Tibial artery (tissue), 4 donors: ENCODE results near the gene ENTREP3.

Experiments used
- DNase-seq, 2 donors: peaks; one replicate each; pipeline ENCODE4 v3.0.0-alpha.2; 2019
- H3K27ac ChIP-seq, 2 donors: fragments of 200-600 bp; sonication (generic) in 1 of 2; 1 replicate in 1 of 2; 2 replicates in 1 of 2; pipeline ENCODE4 v1.5.1; 2018 to 2019; ENCODE audit warnings: mild to moderate bottlenecking in 1 of 2
- H3K27me3 ChIP-seq, 2 donors: fragments of 200-600 bp; sonication (generic) in 1 of 2; one replicate each; pipeline versions ENCODE4 v1.5.1 to v1.6.0; 2016 to 2019
- H3K36me3 ChIP-seq, 3 donors: fragments of 200-600 bp; sonication (generic) in 2 of 3; one replicate each; pipeline ENCODE4 v1.5.1; 2016 to 2019; ENCODE audit warnings: mild to moderate bottlenecking in 2 of 3
- H3K4me1 ChIP-seq, 4 donors: fragments of 200-600 bp; sonication (generic) in 2 of 4; 1 replicate in 3 of 4; 2 replicates in 1 of 4; pipeline ENCODE4 v1.5.1; 2016 to 2019
- H3K4me3 ChIP-seq, 2 donors: fragments of 200-600 bp; sonication (generic) in 1 of 2; 1 replicate in 1 of 2; 2 replicates in 1 of 2; pipeline ENCODE4 v1.5.1; 2018 to 2019; ENCODE audit warnings: mild to moderate bottlenecking in 2 of 2
- H3K9me3 ChIP-seq, 3 donors: fragments of 200-600 bp; sonication (generic) in 1 of 3; one replicate each; pipeline ENCODE4 v1.5.1; 2016 to 2019
- CTCF ChIP-seq, 2 experiments: fragments of 200-600 bp in 1 of 2; fragments of 450-650 bp in 1 of 2; IDR thresholded peaks; one replicate each; pipeline ENCODE4 v1.5.1; 2017 to 2019; ENCODE audit warnings: antibody characterized with exemption in 2 of 2, mild to moderate bottlenecking in 1 of 2, moderate library complexity in 1 of 2
- intact Hi-C: fragments of 100-400 bp; cut with DNase I; formaldehyde crosslinking; loops from one replicate; pipeline ENCODE4 v1.15.0; 2023; ENCODE audit warnings: low total_unique reads

The ENTREP3 gene

GRCh38 chr1:155205969-155206593 is 49.2 kb downstream of the ENTREP3 start:
- H3K27ac ChIP-seq, result peak overlapping the region; percentile 98 to 99
- peaks cover 0 to 41% (median 31%) of the 10 kb centered on the region in 4 donors for H3K4me1 ChIP-seq
- no peaks in the 10 kb centered on the region for H3K27me3 ChIP-seq
- no peaks in the 10 kb centered on the region for H3K9me3 ChIP-seq
- intact Hi-C loops, result loop anchor here (5.0 kb wide), 1 partner anchor 36 kb away; a partner anchor contains a TSS
- no peak for TF ChIP-seq CTCF (IDR thresholded peaks at IDR 0.05)
- DNase-seq, result no peak
- no peak overlapping the region for H3K4me3 ChIP-seq
- peaks cover 0 to 16% (median 13%) of the 10 kb centered on the region in 3 donors for H3K36me3 ChIP-seq

- Histone ChIP-seq H3K27ac (no peak overlapping the region), H3K9me3 (no peaks in the 10 kb centered on the region), H3K4me1 (peaks cover 0 to 33% (median 30%) of the 10 kb centered on the region in 4 donors), H3K4me3 (no peak overlapping the region), H3K27me3 (no peaks in the 10 kb centered on the region), H3K36me3 (peaks cover 0 to 27% (median 23%) of the 10 kb centered on the region in 3 donors)
- TF ChIP-seq CTCF (IDR thresholded peaks at IDR 0.05), result no peak
- intact Hi-C loops, result loop anchor here (5.0 kb wide), 1 partner anchor 37 kb away; a partner anchor contains a TSS
- DNase-seq, result no peak
Observed at GRCh38 chr1:155205035-155205434, 50.2 kb downstream of the ENTREP3 start.

GRCh38 chr1:155202731-155203515 is 52.4 kb downstream of the ENTREP3 start:
- TF ChIP-seq CTCF (IDR thresholded peaks at IDR 0.05), result no peak
- H3K27me3 ChIP-seq, result no peaks in the 10 kb centered on the region
- H3K9me3 ChIP-seq, result no peaks in the 10 kb centered on the region
- H3K4me3 ChIP-seq, result no peak overlapping the region
- H3K36me3 ChIP-seq, result peaks cover 0 to 35% (median 30%) of the 10 kb centered on the region in 3 donors
- intact Hi-C loops, result no loop called here
- peaks cover 0 to 22% (median 20%) of the 10 kb centered on the region in 4 donors for H3K4me1 ChIP-seq
- H3K27ac ChIP-seq, result no peak overlapping the region
- DNase-seq, result no peak

GRCh38 chr1:155202198-155202597 is 53.1 kb downstream of the ENTREP3 start:
- H3K27ac ChIP-seq, result no peak overlapping the region
- DNase-seq, result no peak
- H3K9me3 ChIP-seq, result no peaks in the 10 kb centered on the region
- peaks cover 0 to 42% (median 37%) of the 10 kb centered on the region in 3 donors for H3K36me3 ChIP-seq
- peaks cover 0 to 15% (median 13%) of the 10 kb centered on the region in 4 donors for H3K4me1 ChIP-seq
- no peak overlapping the region for H3K4me3 ChIP-seq
- intact Hi-C loops, result no loop called here
- no peaks in the 10 kb centered on the region for H3K27me3 ChIP-seq
- no peak for TF ChIP-seq CTCF (IDR thresholded peaks at IDR 0.05)

GRCh38 chr1:155200920-155201319 is 54.4 kb downstream of the ENTREP3 start:
- Histone ChIP-seq H3K9me3 (no peaks in the 10 kb centered on the region), H3K27ac (no peak overlapping the region), H3K4me1 (peaks cover 0 to 4% (median 2%) of the 10 kb centered on the region in 4 donors), H3K4me3 (no peak overlapping the region), H3K36me3 (peaks cover 0 to 49% (median 37%) of the 10 kb centered on the region in 3 donors), H3K27me3 (no peaks in the 10 kb centered on the region)
- TF ChIP-seq CTCF (IDR thresholded peaks at IDR 0.05), result no peak
- no peak for DNase-seq
- intact Hi-C loops, result no loop called here
